ENCODE data around the gene TMA7B. TPM values are rescaled to one million over a fixed set of nuclear protein-coding genes. Genes with fewer than 3 reads are reported as not detected.

Gene TMA7B
- total and polyA plus RNA-seq, 2 donors (not counting 1 experiment from before 2014, with no cell fraction given) = 0.85 to 1.4 TPM

- Histone ChIP-seq H3K79me2 (ENCODE audit: control insufficient read depth, insufficient read depth, low read length) (no peaks in the 10 kb centered on the region), H3K9ac (ENCODE audit: low read length) (no peak overlapping the region), H3K27me3 (replicated peaks in 1 of 4; ENCODE audit: control extremely low read depth in 1 of 4, control insufficient read depth in 3 of 4, insufficient read depth in 4 of 4, low read length in 3 of 4) (peaks cover 0 to 8% (median 0%) of the 10 kb centered on the region in 4 experiments), H4K20me1 (ENCODE audit: control insufficient read depth, insufficient read depth, low read length, poor library complexity, severe bottlenecking) (no peaks in the 10 kb centered on the region), H3K4me3 (ENCODE audit: control extremely low read depth in 1 of 5, extremely low read depth in 1 of 5, insufficient read depth in 1 of 5, low read depth in 2 of 5, low read length in 4 of 5) (no peak overlapping the region), H3K27ac (ENCODE audit: low read length in 2 of 2) (no peak overlapping the region), H3K9me3 (ENCODE audit: control extremely low read depth in 1 of 3, control insufficient read depth in 2 of 3, insufficient read depth in 1 of 3, low read length in 2 of 3) (no peaks in the 10 kb centered on the region), H2AFZ (ENCODE audit: insufficient read depth, low read depth, low read length, poor library complexity, severe bottlenecking) (no peak overlapping the region), H3K4me2 (replicated peaks; ENCODE audit: low read depth, low read length, poor library complexity, severe bottlenecking) (no peak overlapping the region), H3K4me1 (ENCODE audit: control insufficient read depth in 2 of 2, insufficient read depth in 2 of 2, low read length in 2 of 2) (no peaks in the 10 kb centered on the region), H3K36me3 (replicated peaks in 1 of 2; ENCODE audit: control extremely low read depth in 1 of 2, control insufficient read depth in 1 of 2, extremely low read depth in 1 of 2, insufficient read depth in 2 of 2, low read length in 1 of 2) (no peaks in the 10 kb centered on the region)
- CTCF ChIA-PET = no interaction called here
- TF ChIP-seq CTCF (IDR thresholded peaks at IDR 0.05) (no peak), EZH2 (IDR thresholded peaks at IDR 0.05; ENCODE audit: borderline replicate concordance, insufficient read depth, low read depth, low read length, poor library complexity, severe bottlenecking) (no peak)
- WGBS (ENCODE audit: insufficient coverage) = 94% methylated on average over 4 of the region's 5 CpGs
- Mint-ChIP-seq H3K9me3 (ENCODE audit: insufficient read depth) (no peaks in the 10 kb centered on the region), H3K27me3 (peaks cover 28% of the 10 kb centered on the region), H3K4me1 (no peaks in the 10 kb centered on the region), H3K4me3 (no peak overlapping the region), H3K27ac (no peak overlapping the region)
- intact Hi-C loops (cut with micrococcal nuclease) = no loop called here
- ATAC-seq (ENCODE audit: low read depth) = no peak
- POLR2A ChIA-PET = no interaction called here
- no peak for DNase-seq
Observed at GRCh38 chr22:39979458-39979857, 19.3 kb downstream of the TMA7B start.

- CTCF ChIA-PET = no interaction called here
- 97% methylated on average over 3 of the region's 6 CpGs for WGBS (ENCODE audit: insufficient coverage)
- ATAC-seq (ENCODE audit: low read depth) = no peak
- Mint-ChIP-seq H3K4me1 (no peaks in the 10 kb centered on the region), H3K9me3 (ENCODE audit: insufficient read depth) (no peaks in the 10 kb centered on the region), H3K27ac (no peak overlapping the region), H3K4me3 (no peak overlapping the region), H3K27me3 (peaks cover 36% of the 10 kb centered on the region)
- Histone ChIP-seq H3K79me2 (ENCODE audit: control insufficient read depth, insufficient read depth, low read length) (no peaks in the 10 kb centered on the region), H3K4me2 (replicated peaks; ENCODE audit: low read depth, low read length, poor library complexity, severe bottlenecking) (no peak overlapping the region), H2AFZ (ENCODE audit: insufficient read depth, low read depth, low read length, poor library complexity, severe bottlenecking) (no peak overlapping the region), H3K27ac (ENCODE audit: low read length in 2 of 2) (no peak overlapping the region), H3K4me3 (ENCODE audit: control extremely low read depth in 1 of 5, extremely low read depth in 1 of 5, insufficient read depth in 1 of 5, low read depth in 2 of 5, low read length in 4 of 5) (no peak overlapping the region), H3K27me3 (replicated peaks in 1 of 4; ENCODE audit: control extremely low read depth in 1 of 4, control insufficient read depth in 3 of 4, insufficient read depth in 4 of 4, low read length in 3 of 4) (peaks cover 0 to 15% (median 0%) of the 10 kb centered on the region in 4 experiments), H3K36me3 (replicated peaks in 1 of 2; ENCODE audit: control extremely low read depth in 1 of 2, control insufficient read depth in 1 of 2, extremely low read depth in 1 of 2, insufficient read depth in 2 of 2, low read length in 1 of 2) (no peaks in the 10 kb centered on the region), H3K9ac (ENCODE audit: low read length) (no peak overlapping the region), H3K9me3 (ENCODE audit: control extremely low read depth in 1 of 3, control insufficient read depth in 2 of 3, insufficient read depth in 1 of 3, low read length in 2 of 3) (no peaks in the 10 kb centered on the region), H4K20me1 (ENCODE audit: control insufficient read depth, insufficient read depth, low read length, poor library complexity, severe bottlenecking) (no peaks in the 10 kb centered on the region), H3K4me1 (ENCODE audit: control insufficient read depth in 2 of 2, insufficient read depth in 2 of 2, low read length in 2 of 2) (no peaks in the 10 kb centered on the region)
- TF ChIP-seq CTCF (IDR thresholded peaks at IDR 0.05) = no peak
- no peak for TF ChIP-seq EZH2 (IDR thresholded peaks at IDR 0.05; ENCODE audit: borderline replicate concordance, insufficient read depth, low read depth, low read length, poor library complexity, severe bottlenecking)
- intact Hi-C loops (cut with micrococcal nuclease) = no loop called here
- POLR2A ChIA-PET = no interaction called here
- DNase-seq = no peak
Observed at GRCh38 chr22:39980596-39980995, 20.4 kb downstream of the TMA7B start.

Measured in B cell (primary cell).